Stimulated activated CD4-positive, alpha-beta T cell treated with anti-CD3 and anti-CD28 coated beads, TNF-alpha, amount 100 ng/mL, for 4 hours (primary cell): ENCODE measurements around the gene GORAB.

Experiments
- DNase-seq, 3 experiments: peaks; one replicate each; pipeline ENCODE4 v3.0.0-alpha.2; 2020; ENCODE audit warnings: low read depth in 3 of 3

The GORAB gene

GRCh38 chr1:170592591-170593111 lies 60.7 kb downstream of the GORAB start:
- no peak for DNase-seq

DNA sequence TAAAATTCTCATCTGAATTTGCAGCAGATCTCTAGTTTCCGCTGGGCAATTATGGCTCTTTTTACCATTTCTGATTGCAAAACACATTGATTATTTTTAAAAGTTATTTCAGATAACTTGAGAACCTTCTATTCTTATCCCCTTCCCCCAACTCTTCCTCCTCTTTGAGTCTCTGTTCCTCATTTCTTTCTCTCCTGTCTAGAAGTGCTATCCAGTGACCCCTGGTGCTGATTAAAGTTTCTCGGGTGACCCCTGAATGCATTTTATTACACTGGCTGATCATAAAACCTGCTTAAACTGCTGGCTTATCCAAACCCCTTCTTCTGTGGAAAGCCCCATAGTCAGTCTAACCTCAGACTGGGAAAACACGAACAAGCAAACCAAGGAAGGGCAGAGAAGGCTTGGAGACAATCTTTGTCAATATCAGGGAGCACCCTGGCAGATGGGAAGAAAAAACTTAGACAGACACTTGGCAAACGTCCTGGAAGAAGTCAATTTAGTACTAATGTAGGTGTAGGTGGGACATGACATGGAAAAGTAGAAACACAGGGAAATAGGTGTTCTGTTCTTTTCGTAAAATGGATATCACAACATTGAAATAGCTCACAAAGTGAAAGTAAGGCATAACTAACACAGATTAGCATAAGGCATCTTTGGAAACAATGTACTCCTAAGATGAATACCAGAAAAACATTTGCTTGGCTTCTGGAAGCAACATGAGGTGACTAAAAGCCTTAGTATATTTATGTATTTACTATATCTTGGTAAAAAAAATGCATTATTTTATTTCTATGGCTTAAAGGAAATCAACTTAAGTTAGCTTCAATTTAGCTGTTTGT lies 61.4 kb downstream of the GORAB start:
- DNase-seq, result no peak

DNA sequence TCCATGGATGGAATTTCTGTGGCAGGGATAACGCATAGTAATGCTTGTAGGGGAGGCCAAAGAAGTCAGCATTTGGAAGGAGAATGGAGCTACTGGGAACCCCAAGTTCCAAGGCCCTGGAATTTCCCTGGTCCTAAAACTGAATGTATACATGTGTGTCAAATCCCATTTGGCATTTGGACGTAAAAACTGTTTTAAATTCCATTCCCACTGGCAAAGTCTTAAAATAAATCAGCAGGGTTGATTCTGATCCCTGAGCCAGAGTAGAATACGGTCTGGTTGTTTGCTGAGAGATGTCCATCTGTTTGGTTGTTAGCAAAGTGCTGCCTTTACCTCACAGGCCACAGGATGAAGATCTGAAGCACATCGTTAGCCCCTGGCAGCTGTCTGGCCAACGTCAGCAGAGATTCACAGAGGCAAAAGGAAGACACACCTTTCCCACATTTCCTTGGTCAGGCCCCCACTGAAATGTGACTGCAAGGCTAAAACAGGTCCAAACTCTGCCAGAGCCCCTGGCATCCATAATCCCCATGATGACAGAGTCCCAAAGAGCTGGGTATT lies 62.2 kb downstream of the GORAB start:
- no peak for DNase-seq

DNA sequence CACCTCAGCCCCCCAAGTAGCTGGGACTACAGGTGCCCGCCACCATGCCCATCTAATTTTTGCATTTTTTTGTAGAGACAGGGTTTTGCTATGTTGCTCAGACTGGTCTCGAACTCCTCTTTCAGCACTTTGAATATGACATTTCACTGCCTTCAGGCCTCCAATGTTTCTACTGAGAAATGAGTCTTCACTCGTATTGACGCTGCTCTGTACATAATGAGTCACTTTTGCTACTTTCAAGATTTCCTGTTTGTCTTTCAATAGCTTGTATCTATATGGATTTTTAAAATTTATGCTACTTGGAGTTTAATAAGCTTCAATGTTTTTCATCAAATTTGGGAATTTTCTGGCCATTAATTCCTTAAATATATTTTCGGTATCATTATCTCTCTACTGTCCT lies 64.7 kb downstream of the GORAB start:
- DNase-seq, result no peak

DNA sequence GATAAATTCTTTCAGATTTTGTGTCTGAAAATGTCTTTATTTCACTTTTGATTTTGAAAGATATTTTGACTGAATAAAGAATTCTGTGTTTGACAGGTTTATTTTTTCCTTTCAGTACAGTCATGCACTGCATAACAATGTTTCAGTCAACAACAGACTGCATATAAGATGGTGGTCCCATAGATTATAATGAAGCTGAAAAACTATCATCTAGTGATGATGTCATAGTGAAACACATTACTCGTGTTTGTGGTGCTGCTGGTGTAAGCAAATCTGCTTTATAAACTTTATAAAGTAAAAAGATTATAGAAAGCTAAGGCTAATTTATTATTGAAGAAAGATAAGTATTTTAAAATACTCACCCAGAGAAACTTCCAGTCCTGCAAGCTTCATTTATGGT lies 66.7 kb downstream of the GORAB start:
- DNase-seq, result no peak

DNA sequence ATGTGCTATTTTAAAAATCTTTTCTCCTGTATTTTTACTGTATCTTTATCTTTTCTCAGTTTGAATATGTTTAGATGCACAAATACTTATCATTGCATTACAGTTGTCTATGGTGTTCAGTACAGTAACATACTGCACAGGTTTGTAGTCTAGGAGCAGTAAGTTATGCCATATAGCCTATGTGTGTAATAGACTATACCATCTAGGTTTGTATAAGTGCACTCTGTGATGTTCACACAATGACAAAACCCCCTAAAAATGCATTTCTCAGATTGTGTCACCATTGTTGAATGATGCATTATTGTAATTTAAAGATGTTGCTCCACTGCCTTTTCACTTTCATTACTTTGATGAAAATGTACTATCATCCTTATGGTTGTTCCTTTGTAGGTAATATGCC lies 67.1 kb downstream of the GORAB start:
- DNase-seq, result no peak

DNA sequence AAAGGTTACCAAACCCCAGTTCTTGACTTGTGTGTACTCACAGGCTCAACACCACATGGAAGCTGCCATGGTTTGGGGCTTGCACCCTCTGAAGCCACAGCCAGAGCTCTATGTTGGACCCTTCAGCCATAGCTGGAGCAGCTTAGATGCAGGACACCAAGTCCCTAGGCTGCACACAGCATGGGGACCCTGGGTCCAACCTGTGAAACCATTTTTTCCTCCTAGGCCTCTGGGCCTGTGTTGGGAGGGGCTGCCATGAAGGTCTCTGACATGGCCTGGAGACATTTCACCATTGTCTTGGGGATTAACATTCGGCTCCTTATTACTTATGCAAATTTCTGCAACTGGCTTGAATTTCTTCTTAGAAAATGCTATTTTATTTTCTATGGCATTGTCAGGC lies 69.9 kb downstream of the GORAB start:
- no peak for DNase-seq
